HEK293T (cell line): ENCODE results near the gene ITPKB.
A peak's percentile ranks its signal among the peaks of the same experiment; 100 is the strongest.

Experiments
- CTCF ChIA-PET: fragments of 350-600 bp; formaldehyde crosslinking; extraction: SDS; loops from one replicate; lab custom pipeline; 2021; ENCODE audit warnings: antibody characterized with exemption, inconsistent platforms; lab: Yijun Ruan, JAX
- POLR2A ChIA-PET: fragments of 350-600 bp; formaldehyde crosslinking; extraction: SDS; loops from one replicate; lab custom pipeline; 2020; ENCODE audit warnings: antibody characterized with exemption, inconsistent platforms; lab: Yijun Ruan, JAX
- DNase-seq: peaks from one replicate; pipeline ENCODE4 v3.0.0; 2012; ENCODE audit warnings: mixed read lengths; ENCODE audit errors: extremely low spot score
- ARNT ChIP-seq: fragments of 450-650 bp; IDR thresholded peaks from 2 replicates; pipeline ENCODE4 v1.6.1; 2017; ENCODE audit warnings: mild to moderate bottlenecking
- BHLHE40 ChIP-seq: fragments of 450-650 bp; IDR thresholded peaks from 2 replicates; pipeline ENCODE4 v1.6.1; 2016; ENCODE audit warnings: mild to moderate bottlenecking, moderate library complexity, borderline replicate concordance
- CTBP1 ChIP-seq: fragments of 450-650 bp; IDR thresholded peaks from 2 replicates; pipeline ENCODE4 v1.6.1; 2016; ENCODE audit warnings: borderline replicate concordance
- ELF4 ChIP-seq: fragments of 450-650 bp; IDR thresholded peaks from 2 replicates; pipeline ENCODE4 v1.6.1; 2017; ENCODE audit warnings: antibody characterized with exemption
- FOXA1 ChIP-seq: fragments of 450-650 bp; IDR thresholded peaks from 2 replicates; pipeline ENCODE4 v1.6.1; 2016; ENCODE audit warnings: mild to moderate bottlenecking
- FOXK2 ChIP-seq: fragments of 450-650 bp; IDR thresholded peaks from 2 replicates; pipeline ENCODE4 v1.6.1; 2016; ENCODE audit warnings: mild to moderate bottlenecking
- FOXM1 ChIP-seq: fragments of 450-650 bp; IDR thresholded peaks from 2 replicates; pipeline ENCODE4 v1.6.1; 2017; ENCODE audit warnings: mild to moderate bottlenecking, borderline replicate concordance
- HDGF ChIP-seq: fragments of 450-650 bp; IDR thresholded peaks from 2 replicates; pipeline ENCODE4 v1.6.1; 2017; ENCODE audit warnings: antibody characterized with exemption, borderline replicate concordance
- L3MBTL2 ChIP-seq: fragments of 450-650 bp; conservative IDR thresholded peaks from 2 replicates; pipeline ENCODE4 v1.6.1; 2016; ENCODE audit warnings: mild to moderate bottlenecking
- LEF1 ChIP-seq: fragments of 450-650 bp; IDR thresholded peaks from 2 replicates; pipeline ENCODE4 v1.6.1; 2017; ENCODE audit warnings: mild to moderate bottlenecking, borderline replicate concordance
- NFRKB ChIP-seq: fragments of 450-650 bp; IDR thresholded peaks from 2 replicates; pipeline ENCODE4 v1.6.1; 2016; ENCODE audit warnings: mild to moderate bottlenecking, moderate library complexity
- SP1 ChIP-seq: fragments of 450-650 bp; IDR thresholded peaks from 2 replicates; pipeline ENCODE4 v1.6.1; 2017
- SUZ12 ChIP-seq: fragments of 450-650 bp; IDR thresholded peaks from 2 replicates; pipeline ENCODE4 v1.6.1; 2016; ENCODE audit warnings: mild to moderate bottlenecking
- TARDBP ChIP-seq: fragments of 450-650 bp; IDR thresholded peaks from 2 replicates; pipeline ENCODE4 v1.6.1; 2016
- ZNF384 ChIP-seq: fragments of 450-650 bp; IDR thresholded peaks from 2 replicates; pipeline ENCODE4 v1.6.1; 2016
- TF ChIP-seq, protein P1 (sequence below): fragments of 450-650 bp; IDR thresholded peaks from 2 replicates; pipeline ENCODE4 v1.6.1; 2016

Gene ITPKB

DNA sequence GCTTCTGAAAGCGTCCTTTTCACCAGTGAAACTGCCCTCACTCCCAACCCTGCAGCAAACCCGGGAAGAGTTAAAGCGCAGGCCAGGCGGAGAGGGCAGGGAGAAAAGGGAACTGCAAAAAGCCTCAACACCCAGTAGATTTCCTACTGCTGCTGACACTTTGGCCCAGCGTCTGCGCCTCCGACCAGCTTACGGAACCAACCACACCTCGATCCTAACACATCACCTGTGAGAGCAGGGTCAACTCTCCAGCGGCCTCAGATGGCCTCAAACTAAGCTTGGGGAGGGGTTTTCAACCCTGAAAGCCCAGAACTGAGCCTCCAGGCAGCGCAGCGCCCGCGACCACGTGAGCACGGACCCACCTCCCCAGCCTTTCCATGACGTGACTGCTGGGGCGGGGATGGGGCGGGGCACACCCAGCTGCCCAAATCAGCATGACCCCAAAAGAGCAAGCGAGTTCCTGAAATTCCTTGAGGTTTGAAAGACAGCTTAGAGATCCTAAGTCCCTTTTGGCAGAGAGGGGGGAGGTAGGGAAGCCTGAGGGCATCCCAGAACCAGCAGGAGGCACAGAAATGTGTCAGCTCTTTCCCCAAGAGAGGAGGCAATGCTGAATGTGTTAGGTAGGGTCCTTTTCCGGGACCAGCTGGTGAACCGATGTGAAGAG lies 59.1 kb downstream of the ITPKB start:
- ChIA-PET CTCF (no interaction called here), POLR2A (interaction anchor here (0.8 to 1.2 kb wide), 4 partner anchors 12 to 272 kb away, joined by 3 to 4 read pairs (median 3); partner anchors contain the start of gene PARP1)
- DNase-seq, result peak; percentile 67
- TF ChIP-seq HDGF, result no peak
- no peak for TF ChIP-seq FOXM1
- no peak for TF ChIP-seq FOXA1
- TF ChIP-seq L3MBTL2, result peak; percentile 69
- TF ChIP-seq BHLHE40, result no peak
- TF ChIP-seq ZNF384, result no peak
- TF ChIP-seq CTBP1, result no peak
- TF ChIP-seq SUZ12, result no peak

DNA sequence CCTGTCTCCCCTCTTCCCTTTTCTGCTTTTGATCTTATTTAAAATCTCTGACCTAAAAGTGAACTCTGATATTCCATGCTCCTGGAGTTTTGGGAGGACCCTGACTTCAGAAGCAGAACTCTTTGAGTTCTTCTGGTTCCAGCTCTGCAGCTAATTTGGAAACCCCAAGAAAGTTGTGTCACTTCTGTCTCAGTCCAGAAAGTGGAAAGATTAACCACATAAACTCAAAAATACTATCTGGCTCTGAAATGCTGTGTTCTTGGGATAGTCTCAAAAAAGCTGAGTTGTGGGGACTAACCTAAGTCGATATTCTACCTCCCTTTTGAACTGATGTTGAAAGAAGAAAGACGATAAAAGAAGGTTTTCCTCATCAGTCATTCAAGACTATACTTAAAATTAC lies 59.8 kb downstream of the ITPKB start:
- no peak for DNase-seq
- TF ChIP-seq L3MBTL2 (no peak), NFRKB (no peak), SP1 (no peak), FOXA1 (no peak), LEF1 (no peak), ELF4 (no peak), ARNT (no peak), SUZ12 (no peak), ZNF384 (no peak), CTBP1 (no peak), HDGF (no peak), TARDBP (no peak), FOXM1 (no peak), FOXK2 (no peak), BHLHE40 (no peak)
- TF ChIP-seq, protein P1, sequence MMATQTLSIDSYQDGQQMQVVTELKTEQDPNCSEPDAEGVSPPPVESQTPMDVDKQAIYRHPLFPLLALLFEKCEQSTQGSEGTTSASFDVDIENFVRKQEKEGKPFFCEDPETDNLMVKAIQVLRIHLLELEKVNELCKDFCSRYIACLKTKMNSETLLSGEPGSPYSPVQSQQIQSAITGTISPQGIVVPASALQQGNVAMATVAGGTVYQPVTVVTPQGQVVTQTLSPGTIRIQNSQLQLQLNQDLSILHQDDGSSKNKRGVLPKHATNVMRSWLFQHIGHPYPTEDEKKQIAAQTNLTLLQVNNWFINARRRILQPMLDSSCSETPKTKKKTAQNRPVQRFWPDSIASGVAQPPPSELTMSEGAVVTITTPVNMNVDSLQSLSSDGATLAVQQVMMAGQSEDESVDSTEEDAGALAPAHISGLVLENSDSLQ, result no peak
- POLR2A ChIA-PET, result interaction anchor here (0.8 to 2.1 kb wide), 2 partner anchors 12 to 24 kb away, joined by 3 to 6 read pairs; no protein-coding TSS in a partner anchor
- CTCF ChIA-PET, result interaction anchor here (0.7 kb wide), 1 partner anchor 71 kb away, joined by 3 read pairs; no protein-coding TSS in a partner anchor

DNA sequence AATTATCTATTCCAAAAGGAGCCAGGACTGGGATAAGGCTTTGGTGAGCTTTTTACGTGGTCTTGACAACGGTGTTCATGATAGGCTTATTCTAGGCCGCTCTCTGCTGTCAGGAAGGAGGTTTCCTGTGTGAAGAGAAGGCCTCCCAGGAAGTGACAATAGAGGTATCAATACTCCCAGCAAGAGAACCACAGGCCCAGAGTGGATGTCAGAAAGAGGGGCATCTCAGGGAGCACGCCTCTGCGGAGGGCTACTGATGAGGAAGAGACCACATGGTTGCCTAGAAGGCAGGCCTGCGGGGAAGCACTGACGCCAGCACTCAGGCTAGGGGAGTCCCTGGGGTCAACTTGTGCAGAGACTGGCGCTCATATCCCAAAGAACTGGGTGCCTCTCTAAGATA lies 60.4 kb downstream of the ITPKB start:
- POLR2A ChIA-PET, result interaction anchor here (2.1 kb wide), 1 partner anchor 24 kb away, joined by 6 read pairs; no protein-coding TSS in a partner anchor
- TF ChIP-seq FOXM1 (no peak), SUZ12 (no peak), ELF4 (no peak), FOXA1 (no peak), L3MBTL2 (no peak), ARNT (no peak), BHLHE40 (no peak), HDGF (no peak), CTBP1 (no peak), TARDBP (no peak), LEF1 (no peak), FOXK2 (no peak), SP1 (no peak), NFRKB (no peak)
- TF ChIP-seq, protein P1, result no peak
- no peak for DNase-seq
- CTCF ChIA-PET, result interaction anchor here (0.7 kb wide), 1 partner anchor 70 kb away, joined by 3 read pairs; no protein-coding TSS in a partner anchor

DNA sequence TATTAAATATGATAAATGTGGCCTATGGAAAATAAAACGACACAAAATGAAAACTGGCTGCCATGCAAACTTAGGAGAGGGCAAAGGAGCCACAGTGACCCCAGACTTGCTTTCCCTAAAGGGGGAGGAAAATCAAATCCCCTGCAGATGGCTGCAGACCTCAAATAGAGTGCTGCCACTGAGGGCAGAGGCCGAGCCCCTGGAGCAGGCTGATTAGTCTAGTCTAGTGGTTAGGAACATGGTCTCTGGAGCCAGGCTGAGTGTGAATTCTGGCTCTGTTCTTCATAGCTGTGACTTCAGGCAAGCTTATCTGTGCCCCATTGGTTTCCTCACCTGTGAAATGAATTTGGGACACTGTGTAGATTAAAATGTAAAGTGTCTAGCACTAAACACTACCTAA lies 60.8 kb downstream of the ITPKB start:
- ChIA-PET CTCF (interaction anchor here (0.7 kb wide), 1 partner anchor 70 kb away, joined by 3 read pairs; no protein-coding TSS in a partner anchor), POLR2A (interaction anchor here (0.7 to 2.1 kb wide), 3 partner anchors 11 to 26 kb away, joined by 3 to 6 read pairs (median 3); no protein-coding TSS in a partner anchor)
- no peak for DNase-seq
- TF ChIP-seq ARNT (no peak), FOXK2 (no peak), TARDBP (no peak), ZNF384 (no peak), NFRKB (no peak), LEF1 (no peak), SUZ12 (no peak), BHLHE40 (no peak), L3MBTL2 (no peak), ELF4 (no peak), CTBP1 (no peak)
- TF ChIP-seq, protein P1, result no peak

DNA sequence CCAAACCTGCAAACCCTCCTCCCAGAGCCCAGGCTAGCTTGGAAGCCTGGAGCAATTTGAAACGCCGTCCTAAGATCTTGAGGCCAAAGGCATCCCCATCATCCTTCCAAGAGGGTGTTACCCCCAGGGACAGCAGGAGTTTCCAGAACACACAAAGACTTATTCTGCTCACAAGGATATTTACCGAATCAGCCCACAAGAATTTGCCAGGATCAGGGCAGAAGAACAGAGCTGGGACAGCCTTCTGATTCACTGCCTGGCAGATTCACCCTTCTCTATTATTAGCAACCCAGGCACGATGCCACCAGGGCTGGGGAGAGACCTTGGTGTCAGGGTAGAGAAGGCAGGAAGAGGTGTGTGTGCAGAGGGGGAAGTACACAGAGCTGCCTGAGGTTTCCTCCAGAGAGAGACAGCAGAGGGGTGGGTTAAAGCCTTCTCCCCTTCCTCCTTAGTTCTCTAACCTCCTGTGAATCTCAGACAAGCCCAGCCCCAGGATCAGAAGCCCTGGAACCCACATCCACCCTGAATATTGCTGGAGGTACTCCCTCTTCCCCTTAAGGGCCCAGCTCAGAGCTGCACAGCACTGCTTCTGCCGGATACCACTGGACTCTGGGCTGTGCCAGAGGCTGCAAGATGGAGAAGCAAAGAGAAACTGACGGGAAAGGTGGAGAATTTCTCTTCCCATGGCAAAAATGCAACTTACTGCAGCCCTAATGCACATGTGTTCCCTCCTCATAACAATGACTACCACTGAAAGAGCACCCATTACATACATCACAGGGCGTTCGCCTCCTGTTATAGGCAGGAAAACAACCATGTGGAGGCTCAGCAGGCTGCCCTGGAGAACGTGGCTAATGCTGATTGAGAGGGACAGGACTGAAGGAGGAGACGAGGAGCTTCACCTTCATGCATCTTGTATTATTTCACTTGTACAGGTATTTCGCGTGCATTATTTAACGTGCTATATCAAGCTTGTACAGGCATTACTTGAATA lies 61.8 kb downstream of the ITPKB start:
- TF ChIP-seq ARNT (no peak), ELF4 (no peak), ZNF384 (no peak), LEF1 (no peak), TARDBP (no peak), FOXK2 (no peak), FOXM1 (no peak), SP1 (no peak)
- TF ChIP-seq, protein P1, result no peak
- POLR2A ChIA-PET, result interaction anchor here (0.7 to 2.1 kb wide), 3 partner anchors 10 to 27 kb away, joined by 3 to 6 read pairs (median 3); no protein-coding TSS in a partner anchor
- DNase-seq, result no peak
- CTCF ChIA-PET, result no interaction called here
